Hepatocyte (in vitro differentiated cells): ENCODE measurements around the gene PTPRU.

Source experiments
- CTCF ChIP-seq: fragments of 200-600 bp; sonication (generic); IDR thresholded peaks from 2 replicates; pipeline ENCODE4 v1.5.1; 2016; ENCODE audit warnings: antibody characterized with exemption, mild to moderate bottlenecking; ENCODE audit not compliant: poor library complexity
- EZH2 ChIP-seq: fragments of 200-600 bp; sonication (generic); IDR thresholded peaks from 2 replicates; pipeline ENCODE4 v1.6.1; 2016; ENCODE audit warnings: antibody characterized with exemption, mild to moderate bottlenecking, borderline replicate concordance
- EZH2phosphoT487 ChIP-seq: fragments of 200-600 bp; sonication (generic); IDR thresholded peaks from one replicate; pipeline ENCODE4 v1.6.1; 2018; ENCODE audit warnings: antibody characterized with exemption, mild to moderate bottlenecking, low read depth, moderate library complexity; ENCODE audit not compliant: unreplicated experiment, severe bottlenecking

GRCh38 chr1:29297450-29297849 lies 61.1 kb downstream of the PTPRU start:
- no peak for TF ChIP-seq CTCF
- no peak for TF ChIP-seq EZH2
- TF ChIP-seq EZH2phosphoT487: no peak
